ENCODE data around the gene NMD3.
"Not testable (repeated sequence)": the region's sequence is repeated elsewhere in the genome, so short reads cannot be mapped to it uniquely, and the experiment has no call there.

The NMD3 gene

GRCh38 chr3:161220850-161221753, at the start of gene NMD3:
Gene NMD3, plus strand, starts transcription at chr3:161221311. Its CDS starts 703 bp downstream, at chr3:161222014.
- peak; percentile 96 for DNase-seq

GRCh38 chr3:161171639-161172552, 49.2 kb upstream of the NMD3 start:
- DNase-seq, result no peak

- DNase-seq, result no peak
These were observed 45.6 kb upstream of the NMD3 start for GRCh38 chr3:161175506-161175905.

- no peak for DNase-seq
These were observed 43.1 kb upstream of the NMD3 start for GRCh38 chr3:161177991-161178390.

GRCh38 chr3:161181371-161181770, 39.7 kb upstream of the NMD3 start:
- not testable (repeated sequence) for DNase-seq

- no peak for DNase-seq
These were observed 34.1 kb upstream of the NMD3 start for GRCh38 chr3:161187046-161187445.

GRCh38 chr3:161197855-161198850, 23.0 kb upstream of the NMD3 start:
- DNase-seq, result no peak

- DNase-seq, result no peak
These were observed 21.2 kb upstream of the NMD3 start for GRCh38 chr3:161199926-161200325.

GRCh38 chr3:161203485-161204098, 17.5 kb upstream of the NMD3 start:
- no peak for DNase-seq

- DNase-seq, result no peak
These were observed 12.2 kb upstream of the NMD3 start for GRCh38 chr3:161208931-161209330.

GRCh38 chr3:161212171-161212771, 8.8 kb upstream of the NMD3 start:
- no peak for DNase-seq

- DNase-seq, result no peak
These were observed 8.2 kb upstream of the NMD3 start for GRCh38 chr3:161212906-161213305.

GRCh38 chr3:161213644-161214043, 7.5 kb upstream of the NMD3 start:
- DNase-seq, result no peak

- no peak for DNase-seq
These were observed 5.9 kb upstream of the NMD3 start for GRCh38 chr3:161215185-161215584.

- DNase-seq, result no peak
These were observed 3.6 kb upstream of the NMD3 start for GRCh38 chr3:161217496-161217895.

- no peak for DNase-seq
These were observed 1.6 kb upstream of the NMD3 start for GRCh38 chr3:161219495-161219894.

- peak; percentile 15 for DNase-seq
These were observed 892 bp downstream of the NMD3 start for GRCh38 chr3:161221806-161222600.

GRCh38 chr3:161222662-161223061, 1.6 kb downstream of the NMD3 start:
- DNase-seq, result no peak

GRCh38 chr3:161224786-161225185, 3.7 kb downstream of the NMD3 start:
- no peak for DNase-seq

GRCh38 chr3:161230621-161231171, 9.6 kb downstream of the NMD3 start:
- no peak for DNase-seq
